GM20000 (cell line): ENCODE data around the gene SNRPA1.
A peak's percentile ranks its signal among the peaks of the same experiment; 100 is the strongest.

Source experiments
- DNase-seq: peaks from one replicate; pipeline ENCODE4 v3.0.0; 2012; ENCODE audit warnings: low spot score
- CTCF ChIP-seq: IDR thresholded peaks from 2 replicates; pipeline ENCODE4 v1.5.1; 2012; ENCODE audit warnings: mild to moderate bottlenecking, control low read depth; ENCODE audit errors: extremely low read depth, missing control alignments

SNRPA1 gene

GRCh38 chr15:101294731-101295606 is at the start of gene SNRPA1:
SNRPA1 (minus strand) TSS chr15:101295248; CDS start chr15:101295178, 70 bp downstream.
- no peak for TF ChIP-seq CTCF
- DNase-seq = peak; percentile 98

- DNase-seq = no peak
Measured at GRCh38 chr15:101342056-101342455, 47.0 kb upstream of the SNRPA1 start.

GRCh38 chr15:101338502-101339057 is 43.5 kb upstream of the SNRPA1 start:
- TF ChIP-seq CTCF = no peak
- no peak for DNase-seq

More at GRCh38 chr15:101342056-101342455, 47.0 kb upstream of the SNRPA1 start:
- no peak for TF ChIP-seq CTCF

- no peak for TF ChIP-seq CTCF
- DNase-seq = no peak
Measured at GRCh38 chr15:101337976-101338375, 42.9 kb upstream of the SNRPA1 start.

DNA sequence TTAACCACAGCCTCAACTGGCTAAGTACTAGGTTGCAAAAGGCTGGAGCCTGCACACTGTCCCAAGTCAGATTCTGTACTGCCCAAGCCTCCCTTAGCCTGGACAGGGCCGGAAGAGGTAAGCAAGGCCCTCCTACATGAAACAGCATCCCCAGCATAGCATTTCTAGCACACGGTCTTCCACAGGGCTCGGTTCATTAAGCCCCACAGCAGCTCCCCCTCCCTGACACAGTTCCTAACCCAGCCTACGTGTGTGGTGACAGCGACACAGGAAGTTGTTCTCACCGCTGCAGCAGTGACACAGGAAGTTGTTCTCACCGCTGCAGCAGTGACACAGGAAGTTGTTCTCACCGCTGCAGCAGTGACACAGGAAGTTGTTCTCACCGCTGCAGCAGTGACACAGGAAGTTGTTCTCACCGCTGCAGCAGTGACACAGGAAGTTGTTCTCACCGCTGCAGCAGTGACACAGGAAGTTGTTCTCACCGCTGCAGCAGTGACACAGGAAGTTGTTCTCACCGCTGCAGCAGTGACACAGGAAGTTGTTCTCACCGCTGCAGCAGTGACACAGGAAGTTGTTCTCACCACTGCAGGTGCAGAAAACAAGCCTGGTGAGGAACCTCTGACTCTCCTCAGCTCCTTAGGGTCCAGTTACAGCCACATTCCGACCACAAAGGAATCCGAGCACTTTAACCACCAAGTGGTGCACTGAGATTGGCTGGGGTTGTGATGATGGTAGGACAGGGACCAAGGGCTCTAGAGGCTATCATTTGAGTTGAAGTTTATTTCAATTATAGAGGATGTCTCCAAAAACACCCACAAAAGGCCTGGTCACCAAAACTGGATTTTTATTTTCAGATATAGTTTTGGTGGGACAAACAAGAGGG is 39.1 kb upstream of the SNRPA1 start:
- peak; percentile 65 for DNase-seq

DNA sequence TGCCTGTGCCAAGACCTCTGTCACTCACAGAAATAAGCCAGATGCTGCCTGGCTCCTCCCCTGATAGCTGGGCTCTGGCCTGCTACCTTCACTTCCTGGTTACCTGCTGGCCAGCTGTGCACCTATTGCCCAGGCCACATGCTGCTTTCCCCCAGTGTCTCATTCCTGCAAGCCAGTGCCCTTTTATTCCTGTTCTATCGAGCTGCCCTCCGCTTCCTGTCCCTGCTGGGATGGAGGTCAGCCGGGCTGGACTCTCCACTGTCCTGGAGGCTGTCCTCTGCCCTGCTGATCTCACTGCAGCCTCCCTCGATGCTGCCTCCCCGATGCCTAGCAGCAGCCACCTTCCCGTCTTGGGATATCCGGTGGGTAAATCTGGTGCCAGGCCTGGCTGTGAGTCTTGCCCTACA is 37.0 kb upstream of the SNRPA1 start:
- no peak for TF ChIP-seq CTCF
- DNase-seq = no peak

- TF ChIP-seq CTCF = no peak
- DNase-seq = no peak
Measured at GRCh38 chr15:101329867-101330380, 34.9 kb upstream of the SNRPA1 start.
